ENCODE data around the gene CIAO2A. TPM values are rescaled to one million over a fixed set of nuclear protein-coding genes. Genes with fewer than 3 reads are reported as not detected.

CIAO2A gene
- total and polyA plus RNA-seq, 9 donors: 13.2 to 43.8 (median 29.4) TPM

- 94 to 97% (median 95%) methylated on average over 6 of the region's 6 CpGs for WGBS, 3 donors
- no peaks in the 10 kb centered on the region for H3K9me3 ChIP-seq
These were observed 71.1 kb downstream of the CIAO2A start for GRCh38 chr15:64022571-64022970.

More at GRCh38 chr15:64022571-64022970, 71.1 kb downstream of the CIAO2A start:
- Histone ChIP-seq H3K4me3 (no peak overlapping the region), H3K4me1 (ENCODE audit: insufficient read depth) (no peaks in the 10 kb centered on the region), H3K36me3 (no peaks in the 10 kb centered on the region), H3K27me3 (no peaks in the 10 kb centered on the region), H3K27ac (no peak overlapping the region)
- no peak for TF ChIP-seq EP300 (IDR thresholded peaks at IDR 0.05)
- no peak for TF ChIP-seq POLR2A (IDR thresholded peaks at IDR 0.05)
- no peak for TF ChIP-seq CTCF (IDR thresholded peaks at IDR 0.05)
- intact Hi-C loops (cut with DNase I): no loop called here
- no peak for DNase-seq

Small RNA genes lying within 50 kb of the gene (small RNA-seq; reads per million reads assigned to genes)
- gene RF00019: not detected

Other genes with a start within 250 kb of the CIAO2A start
- 1 to 10 TPM in 6 of 7 donors, under 1 TPM in 1; 0.77 to 6.2 (median 1.7) TPM for gene DAPK2, start 47.4 kb downstream of the CIAO2A start, total RNA-seq
- gene DAPK2, start 47.4 kb downstream of the CIAO2A start, polyA plus RNA-seq: 1 to 10 TPM; 2.5 to 2.7 TPM
- gene SNX1, start 2.1 kb upstream of the CIAO2A start, total RNA-seq: 100 to 1,000 TPM in 5 of 7 donors, 10 to 100 TPM in 2; 57.9 to 139 (median 126) TPM
- gene SNX1, start 2.1 kb upstream of the CIAO2A start, polyA plus RNA-seq: 100 to 1,000 TPM in 1 of 2 donors, 10 to 100 TPM in 1; 51.5 to 120 TPM
- 1 to 10 TPM in 1 of 7 donors, under 1 TPM in 5, not detected in 1; 0.15 to 2.3 (median 0.28) TPM for gene SNX22, start 57.9 kb upstream of the CIAO2A start, total RNA-seq
- under 1 TPM; 0.07 to 0.81 TPM for gene SNX22, start 57.9 kb upstream of the CIAO2A start, polyA plus RNA-seq
- gene PPIB, start 69.2 kb upstream of the CIAO2A start, total RNA-seq: 100 to 1,000 TPM; 201 to 589 (median 367) TPM
- 100 to 1,000 TPM; 434 to 514 TPM for gene PPIB, start 69.2 kb upstream of the CIAO2A start, polyA plus RNA-seq